NB4 (cell line): ENCODE data around the gene ZP1.

Experiments used
- DNase-seq: peaks from one replicate; pipeline ENCODE4 v3.0.0; 2010; ENCODE audit warnings: low read depth
- H3K4me3 ChIP-seq: one replicate; pipeline ENCODE4 v1.5.1; 2011; ENCODE audit warnings: mild to moderate bottlenecking, low read depth, low read length, moderate library complexity
- MAX ChIP-seq: IDR thresholded peaks from 2 replicates; pipeline ENCODE4 v1.6.1; 2011; ENCODE audit warnings: low read depth, low read length
- MYC ChIP-seq: IDR thresholded peaks from 2 replicates; pipeline ENCODE4 v1.6.1; 2011; ENCODE audit warnings: low read depth, low read length
- POLR2A ChIP-seq: IDR thresholded peaks from 2 replicates; pipeline ENCODE4 v1.6.1; 2011; ENCODE audit warnings: mild to moderate bottlenecking; ENCODE audit not compliant: insufficient read length; ENCODE audit errors: extremely low read depth
- TF ChIP-seq, protein P1 (sequence below): IDR thresholded peaks from one replicate; pipeline ENCODE4 v1.5.1; 2012; ENCODE audit warnings: low read depth, low read length

ZP1 gene

DNA sequence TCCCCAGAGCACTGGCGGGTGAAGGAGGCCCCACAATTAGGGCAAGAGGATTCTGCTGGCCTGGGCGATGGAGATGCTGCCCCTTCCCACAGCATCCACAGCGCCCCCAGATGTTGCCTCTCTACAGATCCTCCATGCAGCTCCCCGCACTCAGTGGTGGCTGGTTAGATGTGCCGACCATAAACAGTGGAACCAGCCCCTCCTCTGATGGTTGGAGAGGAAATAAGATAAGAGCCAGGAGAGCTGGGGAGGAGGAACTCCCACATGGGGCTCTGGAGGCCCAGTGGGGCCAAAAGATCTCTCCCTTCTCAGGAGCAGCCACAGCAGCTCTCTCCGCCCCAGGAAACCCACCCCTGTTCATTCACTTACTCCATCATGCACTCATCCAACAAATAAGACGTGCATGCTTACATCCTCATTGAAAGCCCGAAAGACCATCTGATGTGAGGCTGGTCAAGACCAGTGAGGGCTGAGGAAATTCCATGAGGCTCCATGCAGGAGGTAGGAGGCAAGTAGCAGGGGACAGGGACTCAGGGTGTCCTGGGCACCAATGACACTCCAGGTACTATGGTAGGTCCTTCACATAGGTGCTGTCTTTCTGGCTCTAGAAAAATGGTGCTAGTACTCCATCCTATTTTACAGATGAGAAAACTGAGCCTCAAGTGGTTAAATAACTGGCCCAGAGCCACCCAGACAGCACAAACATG lies 13.0 kb upstream of the ZP1 start:
- H3K4me3 ChIP-seq, result no peak overlapping the region
- TF ChIP-seq MYC, result no peak
- TF ChIP-seq POLR2A, result no peak
- TF ChIP-seq MAX, result no peak
- TF ChIP-seq, protein P1, sequence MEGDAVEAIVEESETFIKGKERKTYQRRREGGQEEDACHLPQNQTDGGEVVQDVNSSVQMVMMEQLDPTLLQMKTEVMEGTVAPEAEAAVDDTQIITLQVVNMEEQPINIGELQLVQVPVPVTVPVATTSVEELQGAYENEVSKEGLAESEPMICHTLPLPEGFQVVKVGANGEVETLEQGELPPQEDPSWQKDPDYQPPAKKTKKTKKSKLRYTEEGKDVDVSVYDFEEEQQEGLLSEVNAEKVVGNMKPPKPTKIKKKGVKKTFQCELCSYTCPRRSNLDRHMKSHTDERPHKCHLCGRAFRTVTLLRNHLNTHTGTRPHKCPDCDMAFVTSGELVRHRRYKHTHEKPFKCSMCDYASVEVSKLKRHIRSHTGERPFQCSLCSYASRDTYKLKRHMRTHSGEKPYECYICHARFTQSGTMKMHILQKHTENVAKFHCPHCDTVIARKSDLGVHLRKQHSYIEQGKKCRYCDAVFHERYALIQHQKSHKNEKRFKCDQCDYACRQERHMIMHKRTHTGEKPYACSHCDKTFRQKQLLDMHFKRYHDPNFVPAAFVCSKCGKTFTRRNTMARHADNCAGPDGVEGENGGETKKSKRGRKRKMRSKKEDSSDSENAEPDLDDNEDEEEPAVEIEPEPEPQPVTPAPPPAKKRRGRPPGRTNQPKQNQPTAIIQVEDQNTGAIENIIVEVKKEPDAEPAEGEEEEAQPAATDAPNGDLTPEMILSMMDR, result no peak
- DNase-seq, result peak; percentile 66

- H3K4me3 ChIP-seq, result no peak overlapping the region
- DNase-seq, result no peak
- TF ChIP-seq POLR2A, result no peak
- no peak for TF ChIP-seq MAX
Measured at GRCh38 chr11:60854847-60855725, 12.3 kb upstream of the ZP1 start.

DNA sequence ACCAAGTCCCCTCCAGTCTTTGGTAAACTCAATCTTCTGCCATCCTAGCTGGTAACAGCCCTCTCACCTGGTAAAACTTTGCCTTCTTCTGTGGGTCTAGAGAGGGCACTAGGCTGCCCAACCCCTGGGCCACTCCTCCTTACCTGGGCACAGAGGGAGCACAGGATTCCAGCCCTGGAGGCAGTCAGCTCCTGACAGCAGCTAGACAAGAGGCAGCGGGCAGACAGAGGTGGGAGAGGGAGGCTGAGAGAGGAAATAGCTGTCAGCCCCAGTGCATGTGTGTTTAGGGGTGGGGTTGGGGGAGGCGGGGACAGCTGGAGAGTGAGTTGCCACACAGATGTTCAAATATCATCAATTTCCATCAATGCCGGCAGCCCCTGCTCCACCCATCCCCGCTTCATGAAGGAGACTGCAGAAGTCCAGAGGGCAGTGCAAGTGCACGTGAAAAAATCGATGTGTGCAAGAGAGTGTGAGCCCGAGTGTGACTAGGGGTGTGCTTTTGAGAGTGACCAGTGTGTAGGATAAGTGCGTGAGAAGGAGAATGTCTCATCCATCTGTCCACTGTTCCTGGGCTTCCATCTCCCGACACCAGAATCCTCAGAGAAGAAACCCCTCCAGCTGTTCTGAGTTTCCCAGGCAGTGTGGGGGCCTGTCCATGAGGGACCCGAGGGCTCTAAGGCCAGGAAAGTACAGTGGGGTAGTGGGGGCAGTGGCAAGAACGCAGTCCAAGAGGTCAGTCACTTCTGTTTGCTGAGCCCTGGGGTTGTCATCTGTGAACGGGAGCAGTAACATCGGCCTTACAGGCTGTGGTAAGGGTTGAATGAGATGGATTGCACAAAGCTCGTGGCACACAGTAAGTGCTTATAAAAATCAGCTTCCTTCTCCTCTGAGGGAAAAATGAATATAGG lies 11.4 kb upstream of the ZP1 start, which contains the start of gene PTGDR2:
TSS of gene PTGDR2 (minus strand) at position 225 of the 908 bp plus-strand sequence. CDS start 2,228 bp downstream, outside the sequence.
- peak; percentile 42 for DNase-seq
- no peak within 1 kb of the TSS for H3K4me3 ChIP-seq
- TF ChIP-seq POLR2A (no peak), MYC (no peak), MAX (no peak)
- TF ChIP-seq, protein P1, result no peak

DNA sequence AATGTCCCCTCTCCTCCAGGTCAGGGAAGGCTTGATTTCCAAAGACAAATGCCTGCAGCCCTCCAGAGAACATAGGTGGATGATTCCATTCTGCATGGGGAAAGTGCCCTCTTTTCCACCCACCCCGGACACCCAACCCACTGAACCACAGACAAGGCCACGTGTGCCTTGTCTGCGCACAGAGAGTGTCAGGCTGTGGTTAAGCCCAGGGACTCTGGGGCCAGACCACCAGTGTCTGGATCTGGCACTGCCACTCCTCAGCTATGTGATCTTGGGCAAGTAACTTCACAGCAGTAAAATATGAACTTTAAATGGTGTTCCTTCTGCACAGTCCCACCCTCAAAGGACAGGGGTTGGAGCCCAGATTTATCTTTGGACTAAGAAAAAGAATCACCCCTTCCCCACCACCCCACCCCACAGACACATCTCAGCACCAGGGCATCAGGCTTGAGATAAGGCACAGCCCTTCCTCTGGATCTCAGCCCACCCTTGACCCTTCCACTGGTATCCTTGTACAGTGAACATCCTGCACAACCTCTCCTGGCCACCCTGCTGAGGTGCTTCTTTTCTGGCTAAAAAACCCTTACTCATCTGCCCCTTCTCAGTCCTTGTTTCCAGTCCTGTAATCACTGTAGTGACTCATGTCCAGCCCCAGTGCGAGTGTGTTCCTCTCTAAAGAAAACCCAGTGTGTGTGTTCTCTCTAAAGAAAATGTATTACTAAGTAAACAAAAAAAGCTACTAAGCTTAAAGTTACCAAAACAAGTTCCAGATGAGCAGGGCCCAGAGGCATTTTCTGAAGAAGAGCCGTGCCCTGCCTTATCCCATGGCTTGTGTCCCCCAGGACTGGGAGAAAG lies 9.7 kb upstream of the ZP1 start:
- DNase-seq, result no peak
- TF ChIP-seq POLR2A (no peak), MYC (no peak), MAX (no peak)
- TF ChIP-seq, protein P1, result no peak
- no peak overlapping the region for H3K4me3 ChIP-seq

GRCh38 chr11:60858236-60858635 lies 9.1 kb upstream of the ZP1 start:
- no peak for DNase-seq
- H3K4me3 ChIP-seq, result no peak overlapping the region
- TF ChIP-seq MAX, result no peak
- TF ChIP-seq, protein P1, result no peak
- TF ChIP-seq MYC, result no peak
- no peak for TF ChIP-seq POLR2A
